Measurements from ENCODE around the gene CALY. TPM values are rescaled to one million over a fixed set of nuclear protein-coding genes. Genes with fewer than 3 reads are reported as not detected.

The CALY gene
- total RNA-seq, 1 experiment from 2014 or later: 1.9 TPM

- DNase-seq (ENCODE audit: low read depth, low spot score): no peak
- H3K36me3 ChIP-seq (ENCODE audit: control insufficient read depth, insufficient read depth, low read length): peaks cover 4% of the 10 kb centered on the region; the same call in 1 of the 2 replicates
- no peaks in the 10 kb centered on the region for H3K9me3 ChIP-seq (ENCODE audit: control insufficient read depth, insufficient read depth, low read depth, low read length)
- CTCF ChIA-PET: no interaction called here
- peaks cover 13% of the 10 kb centered on the region; the same call in 1 of the 2 replicates for H3K4me1 ChIP-seq (ENCODE audit: control insufficient read depth, insufficient read depth, low read length)
- BruUV-seq (replicated peaks): no TSS peak
- intact Hi-C loops (cut with micrococcal nuclease; ENCODE audit: unreplicated experiment) (no loop called here), in situ Hi-C loops (cut with HindIII; ENCODE audit: low pct_unique_long_range_greater_than_20kb, low sequenced_read_pairs) (no loop called here)
- TF ChIP-seq CTCF (IDR thresholded peaks at IDR 0.05): no peak
- TF ChIP-seq SIN3A (IDR thresholded peaks at IDR 0.05; ENCODE audit: borderline replicate concordance, insufficient read depth, low read depth, low read length): no peak
- no peak for TF ChIP-seq POLR2AphosphoS5 (IDR thresholded peaks at IDR 0.05; ENCODE audit: low read depth, low read length)
- TF ChIP-seq REST (IDR thresholded peaks at IDR 0.05; ENCODE audit: insufficient read depth in 1 of 2, low read depth in 2 of 2, low read length in 1 of 2): no peak
- TF ChIP-seq TCF7L2 (IDR thresholded peaks at IDR 0.05; ENCODE audit: low read depth, low read length): no peak
- H3K27ac ChIP-seq (ENCODE audit: low read length): no peak overlapping the region
- no peak for ATAC-seq
- POLR2A ChIA-PET: no interaction called here
- no peaks in the 10 kb centered on the region for H3K27me3 ChIP-seq (ENCODE audit: control insufficient read depth, insufficient read depth, low read length)
- H3K4me3 ChIP-seq (ENCODE audit: low read depth in 2 of 2, low read length in 2 of 2): peak overlapping the region; percentile 90 to 97
Measured at GRCh38 chr10:133309720-133310398, 26.8 kb downstream of the CALY start.

- H3K36me3 ChIP-seq (ENCODE audit: control insufficient read depth, insufficient read depth, low read length): peaks cover 4% of the 10 kb centered on the region; the same call in 1 of the 2 replicates
- H3K27ac ChIP-seq (ENCODE audit: low read length): peak overlapping the region; percentile 85
- intact Hi-C loops (cut with micrococcal nuclease; ENCODE audit: unreplicated experiment): no loop called here
- DNase-seq (ENCODE audit: low read depth, low spot score) (no peak), ATAC-seq (peak; percentile 90)
- TF ChIP-seq REST (IDR thresholded peaks at IDR 0.05; ENCODE audit: insufficient read depth in 1 of 2, low read depth in 2 of 2, low read length in 1 of 2): peak in 1 of 2 experiments; percentile 22; a peak in 1 of 4 replicates
- no peak for TF ChIP-seq SIN3A (IDR thresholded peaks at IDR 0.05; ENCODE audit: borderline replicate concordance, insufficient read depth, low read depth, low read length)
- ChIA-PET CTCF (no interaction called here), POLR2A (no interaction called here)
- peaks cover 13% of the 10 kb centered on the region; the same call in 1 of the 2 replicates for H3K4me1 ChIP-seq (ENCODE audit: control insufficient read depth, insufficient read depth, low read length)
- peak overlapping the region; percentile 90 to 97 for H3K4me3 ChIP-seq (ENCODE audit: low read depth in 2 of 2, low read length in 2 of 2)
- in situ Hi-C loops (cut with HindIII; ENCODE audit: low pct_unique_long_range_greater_than_20kb, low sequenced_read_pairs): no loop called here
- H3K27me3 ChIP-seq (ENCODE audit: control insufficient read depth, insufficient read depth, low read length): no peaks in the 10 kb centered on the region
- BruUV-seq (replicated peaks): no TSS peak
- H3K9me3 ChIP-seq (ENCODE audit: control insufficient read depth, insufficient read depth, low read depth, low read length): no peaks in the 10 kb centered on the region
Measured at GRCh38 chr10:133309100-133309719, 27.5 kb downstream of the CALY start.
